ENCODE measurements around the gene MLLT1.

The MLLT1 gene

DNA sequence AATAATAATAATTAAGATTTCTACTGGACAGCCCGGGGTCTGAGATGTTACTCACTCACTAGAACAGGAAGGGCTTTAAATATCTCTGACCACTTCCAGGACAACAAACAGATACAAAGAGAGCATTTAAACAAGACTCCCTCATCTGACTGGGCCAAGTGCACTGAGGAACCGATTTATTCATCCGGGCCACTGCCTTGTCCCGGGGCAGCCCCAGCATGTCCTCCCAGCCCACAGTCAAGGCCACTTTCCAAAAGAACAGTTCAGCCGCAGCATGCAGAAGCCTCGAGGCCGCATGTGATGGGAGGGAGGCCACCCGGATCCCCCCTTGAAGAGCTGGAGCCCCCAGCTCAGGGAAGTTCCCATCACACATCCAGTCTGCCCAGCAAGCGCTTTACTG, 30.5 kb downstream of the MLLT1 start:
- Histone ChIP-seq H3K4me3 (no peak overlapping the region), H3K27ac (no peak overlapping the region)
- no peak for DNase-seq (ENCODE audit: low spot score)
- TF ChIP-seq, protein P1, sequence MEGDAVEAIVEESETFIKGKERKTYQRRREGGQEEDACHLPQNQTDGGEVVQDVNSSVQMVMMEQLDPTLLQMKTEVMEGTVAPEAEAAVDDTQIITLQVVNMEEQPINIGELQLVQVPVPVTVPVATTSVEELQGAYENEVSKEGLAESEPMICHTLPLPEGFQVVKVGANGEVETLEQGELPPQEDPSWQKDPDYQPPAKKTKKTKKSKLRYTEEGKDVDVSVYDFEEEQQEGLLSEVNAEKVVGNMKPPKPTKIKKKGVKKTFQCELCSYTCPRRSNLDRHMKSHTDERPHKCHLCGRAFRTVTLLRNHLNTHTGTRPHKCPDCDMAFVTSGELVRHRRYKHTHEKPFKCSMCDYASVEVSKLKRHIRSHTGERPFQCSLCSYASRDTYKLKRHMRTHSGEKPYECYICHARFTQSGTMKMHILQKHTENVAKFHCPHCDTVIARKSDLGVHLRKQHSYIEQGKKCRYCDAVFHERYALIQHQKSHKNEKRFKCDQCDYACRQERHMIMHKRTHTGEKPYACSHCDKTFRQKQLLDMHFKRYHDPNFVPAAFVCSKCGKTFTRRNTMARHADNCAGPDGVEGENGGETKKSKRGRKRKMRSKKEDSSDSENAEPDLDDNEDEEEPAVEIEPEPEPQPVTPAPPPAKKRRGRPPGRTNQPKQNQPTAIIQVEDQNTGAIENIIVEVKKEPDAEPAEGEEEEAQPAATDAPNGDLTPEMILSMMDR (IDR thresholded peaks at IDR 0.05), result no peak

- no peak for DNase-seq (ENCODE audit: low spot score)
- no peak overlapping the region for H3K27ac ChIP-seq
- TF ChIP-seq, protein P1 (IDR thresholded peaks at IDR 0.05), result no peak
Measured at GRCh38 chr19:6248844-6249243, 30.9 kb downstream of the MLLT1 start.

GRCh38 chr19:6248341-6248740, 31.4 kb downstream of the MLLT1 start:
- Histone ChIP-seq H3K27ac (no peak overlapping the region), H3K4me3 (no peak overlapping the region)
- TF ChIP-seq, protein P1 (IDR thresholded peaks at IDR 0.05), result no peak
- no peak for DNase-seq (ENCODE audit: low spot score)

More at GRCh38 chr19:6248844-6249243, 30.9 kb downstream of the MLLT1 start:
- no peak overlapping the region for H3K4me3 ChIP-seq

DNA sequence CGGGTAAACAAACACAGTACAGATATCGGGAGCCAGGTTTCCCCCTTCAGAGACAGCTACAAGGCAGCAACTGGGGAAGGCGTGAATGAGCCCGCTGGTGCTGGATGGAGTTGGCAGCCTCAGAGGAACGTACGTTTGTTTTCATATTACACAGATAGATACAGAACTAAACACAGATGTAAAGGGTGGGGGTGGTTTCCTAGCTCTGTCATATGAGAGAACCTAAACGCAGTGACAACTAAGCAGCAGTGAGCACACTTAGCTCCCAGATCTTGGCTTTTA, 32.8 kb downstream of the MLLT1 start:
- H3K27ac ChIP-seq, result no peak overlapping the region
- no peak for DNase-seq (ENCODE audit: low spot score)
- H3K4me3 ChIP-seq, result no peak overlapping the region
- TF ChIP-seq, protein P1 (IDR thresholded peaks at IDR 0.05), result no peak

- no peak for DNase-seq (ENCODE audit: low spot score)
- Histone ChIP-seq H3K4me3 (no peak overlapping the region), H3K27ac (no peak overlapping the region)
- TF ChIP-seq, protein P1 (IDR thresholded peaks at IDR 0.05), result no peak
Measured at GRCh38 chr19:6246174-6247006, 33.4 kb downstream of the MLLT1 start.

DNA sequence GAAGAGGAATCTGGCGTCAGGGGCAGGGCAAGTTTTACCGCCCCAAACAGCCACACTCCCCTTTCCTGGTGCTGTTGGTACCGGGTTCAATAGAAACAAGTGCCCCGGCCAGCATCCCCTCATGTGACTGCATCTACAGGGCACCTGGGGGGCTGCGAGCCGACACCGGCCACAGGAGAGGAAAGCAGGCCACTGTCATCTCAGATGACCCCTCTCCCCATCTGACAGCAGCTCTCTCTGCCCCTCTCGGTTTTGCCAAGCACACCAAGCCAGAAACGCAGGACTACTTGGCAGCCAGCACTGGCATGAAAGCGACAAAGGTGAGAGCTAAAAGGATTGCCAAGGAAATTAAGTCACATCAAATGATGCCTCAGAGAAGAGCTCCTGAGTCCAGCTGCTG, 37.1 kb downstream of the MLLT1 start:
- no peak overlapping the region for H3K4me3 ChIP-seq
- TF ChIP-seq, protein P1 (IDR thresholded peaks at IDR 0.05), result no peak
- no peak for DNase-seq (ENCODE audit: low spot score)
- no peak overlapping the region for H3K27ac ChIP-seq

- TF ChIP-seq, protein P1 (IDR thresholded peaks at IDR 0.05), result no peak
- DNase-seq (ENCODE audit: low spot score), result no peak
- no peak overlapping the region for H3K27ac ChIP-seq
- H3K4me3 ChIP-seq, result no peak overlapping the region
Measured at GRCh38 chr19:6241680-6242377, 37.9 kb downstream of the MLLT1 start.

Measured in coronary artery (tissue), 2 donors.